GM23338 (cell line): ENCODE data around the gene RUNX3. TPM values are rescaled to one million over a fixed set of nuclear protein-coding genes. Genes with fewer than 3 reads are reported as not detected.

ENCODE experiments used
- ATAC-seq: fragments of 200-7000 bp; cut with Tn5 transposase; 3 replicates; pipeline ENCODE4 v1.9.1; 2020
- DNase-seq: peaks from one replicate; pipeline ENCODE4 v3.0.0-alpha.2; 2015; ENCODE audit warnings: low spot score
- H2AFZ ChIP-seq: fragments of 200-600 bp; sonication (generic); 2 replicates; pipeline ENCODE4 v1.8.0; 2016; ENCODE audit warnings: antibody characterized with exemption, mild to moderate bottlenecking, moderate library complexity
- H3F3A ChIP-seq: fragments of 200-600 bp; sonication (generic); replicated peaks from 2 replicates; pipeline ENCODE4 v1.8.0; 2017; ENCODE audit warnings: antibody characterized with exemption, mixed run types, low read depth
- H3K27ac ChIP-seq: fragments of 200-600 bp; sonication (generic); 2 replicates; pipeline ENCODE4 v1.6.1; 2016; ENCODE audit warnings: low read depth
- H3K27me3 ChIP-seq: fragments of 200-600 bp; sonication (generic); 2 replicates; pipeline ENCODE4 v1.8.0; 2016; ENCODE audit warnings: mild to moderate bottlenecking, mixed run types, moderate library complexity; ENCODE audit not compliant: insufficient read depth
- H3K36me3 ChIP-seq: fragments of 200-600 bp; sonication (generic); 2 replicates; pipeline ENCODE4 v1.8.0; 2016; ENCODE audit warnings: mild to moderate bottlenecking; ENCODE audit not compliant: insufficient read depth
- H3K4me1 ChIP-seq: fragments of 200-600 bp; sonication (generic); 2 replicates; pipeline ENCODE4 v1.8.0; 2016; ENCODE audit warnings: mild to moderate bottlenecking, moderate library complexity; ENCODE audit not compliant: insufficient read depth
- H3K4me2 ChIP-seq: fragments of 200-600 bp; sonication (generic); 2 replicates; pipeline ENCODE4 v1.7.1; 2017; ENCODE audit warnings: mixed run types
- H3K4me3 ChIP-seq: fragments of 200-600 bp; sonication (generic); 2 replicates; pipeline ENCODE4 v1.6.1; 2016; ENCODE audit warnings: mixed run types
- H3K79me2 ChIP-seq: fragments of 200-600 bp; sonication (generic); replicated peaks from 2 replicates; pipeline ENCODE4 v1.8.0; 2017; ENCODE audit warnings: mild to moderate bottlenecking; ENCODE audit not compliant: insufficient read depth
- H3K9me2 ChIP-seq: fragments of 200-600 bp; sonication (generic); 2 replicates; pipeline ENCODE4 v1.8.0; 2017; ENCODE audit not compliant: insufficient read depth
- H4K20me1 ChIP-seq: fragments of 200-600 bp; sonication (generic); replicated peaks from 2 replicates; pipeline ENCODE4 v1.8.0; 2017; ENCODE audit warnings: mild to moderate bottlenecking; ENCODE audit not compliant: insufficient read depth
- H3K27ac Mint-ChIP-seq: 2 replicates; pipeline ENCODE4 v1.8.0; 2020; ENCODE audit warnings: inconsistent platforms, mild to moderate bottlenecking, moderate library complexity, mixed read lengths
- H3K27me3 Mint-ChIP-seq: 3 replicates; pipeline ENCODE4 v1.8.0; 2022; ENCODE audit warnings: low read depth, mild to moderate bottlenecking, moderate library complexity, mixed read lengths, inconsistent platforms; ENCODE audit not compliant: insufficient read depth, poor library complexity
- H3K36me3 Mint-ChIP-seq: 3 replicates; pipeline ENCODE4 v1.8.0; 2021; ENCODE audit warnings: low read depth, mild to moderate bottlenecking, inconsistent platforms, moderate library complexity, mixed read lengths
- H3K4me1 Mint-ChIP-seq: 3 replicates; pipeline ENCODE4 v1.8.0; 2020; ENCODE audit warnings: mild to moderate bottlenecking, inconsistent platforms, mixed read lengths
- H3K4me3 Mint-ChIP-seq: 3 replicates; pipeline ENCODE4 v1.8.0; 2021; ENCODE audit warnings: moderate library complexity, mild to moderate bottlenecking, inconsistent platforms, mixed read lengths
- H3K9me3 Mint-ChIP-seq: 3 replicates; pipeline ENCODE4 v1.8.0; 2020; ENCODE audit warnings: moderate library complexity, mild to moderate bottlenecking, inconsistent platforms, mixed read lengths
- CREB1 ChIP-seq: fragments of 250-450 bp; sonication (Bioruptor Pico); IDR thresholded peaks from 2 replicates; pipeline ENCODE4 v1.5.0; 2020; ENCODE audit warnings: low read depth, mild to moderate bottlenecking, moderate library complexity
- EZH2 ChIP-seq: fragments of 200-600 bp; sonication (generic); IDR thresholded peaks from one replicate; pipeline ENCODE4 v1.8.0; 2017; ENCODE audit warnings: antibody characterized with exemption, mild to moderate bottlenecking, low read depth; ENCODE audit not compliant: unreplicated experiment
- EZH2phosphoT487 ChIP-seq: fragments of 200-600 bp; sonication (generic); IDR thresholded peaks from one replicate; pipeline ENCODE4 v1.8.1; 2018; ENCODE audit warnings: antibody characterized with exemption; ENCODE audit not compliant: unreplicated experiment
- JUNB ChIP-seq: IDR thresholded peaks from one replicate; pipeline ENCODE4 v1.6.1; 2016; ENCODE audit warnings: antibody characterized with exemption; ENCODE audit not compliant: unreplicated experiment
- NANOG ChIP-seq: IDR thresholded peaks from 2 replicates; pipeline ENCODE4 v1.6.1; 2016; ENCODE audit warnings: antibody characterized with exemption, borderline replicate concordance
- POLR2AphosphoS5 ChIP-seq: IDR thresholded peaks from 2 replicates; pipeline ENCODE4 v1.6.1; 2016; ENCODE audit warnings: antibody characterized with exemption, low read depth
- STAT1 ChIP-seq: IDR thresholded peaks from one replicate; pipeline ENCODE4 v1.6.1; 2016; ENCODE audit warnings: antibody characterized with exemption; ENCODE audit not compliant: unreplicated experiment
- ZNF114 ChIP-seq: fragments of 250-450 bp; sonication (Bioruptor Pico); IDR thresholded peaks from 2 replicates; pipeline ENCODE4 v1.5.0; 2020; ENCODE audit warnings: mild to moderate bottlenecking, moderate library complexity
- ZNF331 ChIP-seq: fragments of 250-450 bp; sonication (Bioruptor Pico); IDR thresholded peaks from 2 replicates; pipeline ENCODE4 v1.5.0; 2020; ENCODE audit warnings: low read depth, mild to moderate bottlenecking, moderate library complexity
- polyA plus RNA-seq: library from polyadenylated mRNA; unstranded; fragments of >200 nt; fragmentation: Nextera tagmentation; extraction: Ambion mirVana; gene quantifications from 2 replicates; pipeline ENCODE4 v1.2.1, GENCODE V29; 2016
- total RNA-seq: library from RNA; depleted of rRNA; stranded (reverse); fragments of >200 nt; shearing (Covaris generic); gene quantifications from 2 replicates; pipeline ENCODE4 v1.2.3, GENCODE V29; 2014
- TF ChIP-seq, protein P1 (sequence below): fragments of 250-450 bp; sonication (Bioruptor Pico); IDR thresholded peaks from 2 replicates; pipeline ENCODE4 v1.5.0; 2020; ENCODE audit warnings: mild to moderate bottlenecking, moderate library complexity
- TF ChIP-seq, protein P2 (sequence below): IDR thresholded peaks from one replicate; pipeline ENCODE4 v1.6.1; 2018; ENCODE audit warnings: antibody characterized with exemption; ENCODE audit not compliant: unreplicated experiment
- TF ChIP-seq, protein P3 (sequence below): IDR thresholded peaks from 2 replicates; pipeline ENCODE4 v1.6.1; 2016; ENCODE audit warnings: antibody characterized with exemption
- TF ChIP-seq, protein P4 (sequence below), 2 experiments: fragments of 200-600 bp in 1 of 2; sonication (generic) in 1 of 2; conservative IDR thresholded peaks; 2 replicates each; pipeline versions ENCODE4 v1.5.1 to v1.6.1; 2016 to 2017; ENCODE audit warnings: antibody characterized with exemption in 2 of 2, low read depth in 2 of 2, mild to moderate bottlenecking in 2 of 2, moderate library complexity in 1 of 2

The RUNX3 gene
- total and polyA plus RNA-seq, 2 experiments from 2014 or later: 0.23 to 0.73 TPM

DNA sequence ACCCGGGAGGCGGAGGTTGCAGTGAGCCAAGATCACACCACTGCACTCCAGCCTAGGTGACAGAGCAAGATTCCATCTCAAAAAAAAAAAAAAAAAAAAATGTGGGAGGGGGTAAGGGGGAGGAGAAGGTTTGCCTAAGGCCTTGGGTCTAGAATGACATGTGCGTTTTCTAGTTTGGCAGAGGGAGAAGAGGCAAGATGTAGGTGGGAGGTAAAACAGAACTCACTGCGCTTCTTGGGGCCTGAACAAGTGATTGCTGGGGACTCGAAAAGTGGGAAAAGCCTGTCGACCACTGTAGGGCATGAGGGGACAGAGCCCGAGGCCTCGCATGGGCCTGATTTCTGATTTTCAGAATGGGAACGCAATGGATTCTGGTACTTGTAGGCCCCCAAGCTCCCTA, 19.9 kb downstream of the RUNX3 start:
- ATAC-seq: no peak; the same call in 2 of the 3 replicates
- H2AFZ ChIP-seq: no peak overlapping the region
- DNase-seq: no peak
- no peaks in the 10 kb centered on the region for H3K27me3 ChIP-seq
- Mint-ChIP-seq H3K9me3 (no peaks in the 10 kb centered on the region; the same call in 2 of the 3 replicates), H3K4me3 (no peak overlapping the region), H3K27ac (peak overlapping the region; percentile 81; the same call in 1 of the 2 replicates), H3K36me3 (no peaks in the 10 kb centered on the region; the same call in 2 of the 3 replicates), H3K27me3 (peaks cover 14% of the 10 kb centered on the region), H3K4me1 (peaks cover 16% of the 10 kb centered on the region)
- H3K4me1 ChIP-seq: no peaks in the 10 kb centered on the region
- no peaks in the 10 kb centered on the region for H3F3A ChIP-seq
- H3K9me2 ChIP-seq: no peaks in the 10 kb centered on the region
- no peaks in the 10 kb centered on the region for H3K36me3 ChIP-seq
- no peaks in the 10 kb centered on the region for H3K79me2 ChIP-seq
- no peak overlapping the region for H3K4me3 ChIP-seq
- no peak for TF ChIP-seq ZNF114 (CRISPR knock-in tag)
- TF ChIP-seq EZH2: no peak
- no peak for TF ChIP-seq STAT1
- TF ChIP-seq, protein P1, sequence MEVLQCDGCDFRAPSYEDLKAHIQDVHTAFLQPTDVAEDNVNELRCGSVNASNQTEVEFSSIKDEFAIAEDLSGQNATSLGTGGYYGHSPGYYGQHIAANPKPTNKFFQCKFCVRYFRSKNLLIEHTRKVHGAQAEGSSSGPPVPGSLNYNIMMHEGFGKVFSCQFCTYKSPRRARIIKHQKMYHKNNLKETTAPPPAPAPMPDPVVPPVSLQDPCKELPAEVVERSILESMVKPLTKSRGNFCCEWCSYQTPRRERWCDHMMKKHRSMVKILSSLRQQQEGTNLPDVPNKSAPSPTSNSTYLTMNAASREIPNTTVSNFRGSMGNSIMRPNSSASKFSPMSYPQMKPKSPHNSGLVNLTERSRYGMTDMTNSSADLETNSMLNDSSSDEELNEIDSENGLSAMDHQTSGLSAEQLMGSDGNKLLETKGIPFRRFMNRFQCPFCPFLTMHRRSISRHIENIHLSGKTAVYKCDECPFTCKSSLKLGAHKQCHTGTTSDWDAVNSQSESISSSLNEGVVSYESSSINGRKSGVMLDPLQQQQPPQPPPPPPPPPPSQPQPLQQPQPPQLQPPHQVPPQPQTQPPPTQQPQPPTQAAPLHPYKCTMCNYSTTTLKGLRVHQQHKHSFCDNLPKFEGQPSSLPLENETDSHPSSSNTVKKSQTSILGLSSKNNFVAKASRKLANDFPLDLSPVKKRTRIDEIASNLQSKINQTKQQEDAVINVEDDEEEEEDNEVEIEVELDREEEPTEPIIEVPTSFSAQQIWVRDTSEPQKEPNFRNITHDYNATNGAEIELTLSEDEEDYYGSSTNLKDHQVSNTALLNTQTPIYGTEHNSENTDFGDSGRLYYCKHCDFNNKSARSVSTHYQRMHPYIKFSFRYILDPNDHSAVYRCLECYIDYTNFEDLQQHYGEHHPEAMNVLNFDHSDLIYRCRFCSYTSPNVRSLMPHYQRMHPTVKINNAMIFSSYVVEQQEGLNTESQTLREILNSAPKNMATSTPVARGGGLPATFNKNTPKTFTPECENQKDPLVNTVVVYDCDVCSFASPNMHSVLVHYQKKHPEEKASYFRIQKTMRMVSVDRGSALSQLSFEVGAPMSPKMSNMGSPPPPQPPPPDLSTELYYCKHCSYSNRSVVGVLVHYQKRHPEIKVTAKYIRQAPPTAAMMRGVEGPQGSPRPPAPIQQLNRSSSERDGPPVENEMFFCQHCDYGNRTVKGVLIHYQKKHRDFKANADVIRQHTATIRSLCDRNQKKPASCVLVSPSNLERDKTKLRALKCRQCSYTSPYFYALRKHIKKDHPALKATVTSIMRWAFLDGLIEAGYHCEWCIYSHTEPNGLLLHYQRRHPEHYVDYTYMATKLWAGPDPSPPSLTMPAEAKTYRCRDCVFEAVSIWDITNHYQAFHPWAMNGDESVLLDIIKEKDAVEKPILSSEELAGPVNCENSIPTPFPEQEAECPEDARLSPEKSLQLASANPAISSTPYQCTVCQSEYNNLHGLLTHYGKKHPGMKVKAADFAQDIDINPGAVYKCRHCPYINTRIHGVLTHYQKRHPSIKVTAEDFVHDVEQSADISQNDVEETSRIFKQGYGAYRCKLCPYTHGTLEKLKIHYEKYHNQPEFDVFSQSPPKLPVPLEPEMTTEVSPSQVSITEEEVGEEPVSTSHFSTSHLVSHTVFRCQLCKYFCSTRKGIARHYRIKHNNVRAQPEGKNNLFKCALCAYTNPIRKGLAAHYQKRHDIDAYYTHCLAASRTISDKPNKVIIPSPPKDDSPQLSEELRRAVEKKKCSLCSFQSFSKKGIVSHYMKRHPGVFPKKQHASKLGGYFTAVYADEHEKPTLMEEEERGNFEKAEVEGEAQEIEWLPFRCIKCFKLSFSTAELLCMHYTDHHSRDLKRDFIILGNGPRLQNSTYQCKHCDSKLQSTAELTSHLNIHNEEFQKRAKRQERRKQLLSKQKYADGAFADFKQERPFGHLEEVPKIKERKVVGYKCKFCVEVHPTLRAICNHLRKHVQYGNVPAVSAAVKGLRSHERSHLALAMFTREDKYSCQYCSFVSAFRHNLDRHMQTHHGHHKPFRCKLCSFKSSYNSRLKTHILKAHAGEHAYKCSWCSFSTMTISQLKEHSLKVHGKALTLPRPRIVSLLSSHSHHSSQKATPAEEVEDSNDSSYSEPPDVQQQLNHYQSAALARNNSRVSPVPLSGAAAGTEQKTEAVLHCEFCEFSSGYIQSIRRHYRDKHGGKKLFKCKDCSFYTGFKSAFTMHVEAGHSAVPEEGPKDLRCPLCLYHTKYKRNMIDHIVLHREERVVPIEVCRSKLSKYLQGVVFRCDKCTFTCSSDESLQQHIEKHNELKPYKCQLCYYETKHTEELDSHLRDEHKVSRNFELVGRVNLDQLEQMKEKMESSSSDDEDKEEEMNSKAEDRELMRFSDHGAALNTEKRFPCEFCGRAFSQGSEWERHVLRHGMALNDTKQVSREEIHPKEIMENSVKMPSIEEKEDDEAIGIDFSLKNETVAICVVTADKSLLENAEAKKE: no peak
- TF ChIP-seq, protein P2, sequence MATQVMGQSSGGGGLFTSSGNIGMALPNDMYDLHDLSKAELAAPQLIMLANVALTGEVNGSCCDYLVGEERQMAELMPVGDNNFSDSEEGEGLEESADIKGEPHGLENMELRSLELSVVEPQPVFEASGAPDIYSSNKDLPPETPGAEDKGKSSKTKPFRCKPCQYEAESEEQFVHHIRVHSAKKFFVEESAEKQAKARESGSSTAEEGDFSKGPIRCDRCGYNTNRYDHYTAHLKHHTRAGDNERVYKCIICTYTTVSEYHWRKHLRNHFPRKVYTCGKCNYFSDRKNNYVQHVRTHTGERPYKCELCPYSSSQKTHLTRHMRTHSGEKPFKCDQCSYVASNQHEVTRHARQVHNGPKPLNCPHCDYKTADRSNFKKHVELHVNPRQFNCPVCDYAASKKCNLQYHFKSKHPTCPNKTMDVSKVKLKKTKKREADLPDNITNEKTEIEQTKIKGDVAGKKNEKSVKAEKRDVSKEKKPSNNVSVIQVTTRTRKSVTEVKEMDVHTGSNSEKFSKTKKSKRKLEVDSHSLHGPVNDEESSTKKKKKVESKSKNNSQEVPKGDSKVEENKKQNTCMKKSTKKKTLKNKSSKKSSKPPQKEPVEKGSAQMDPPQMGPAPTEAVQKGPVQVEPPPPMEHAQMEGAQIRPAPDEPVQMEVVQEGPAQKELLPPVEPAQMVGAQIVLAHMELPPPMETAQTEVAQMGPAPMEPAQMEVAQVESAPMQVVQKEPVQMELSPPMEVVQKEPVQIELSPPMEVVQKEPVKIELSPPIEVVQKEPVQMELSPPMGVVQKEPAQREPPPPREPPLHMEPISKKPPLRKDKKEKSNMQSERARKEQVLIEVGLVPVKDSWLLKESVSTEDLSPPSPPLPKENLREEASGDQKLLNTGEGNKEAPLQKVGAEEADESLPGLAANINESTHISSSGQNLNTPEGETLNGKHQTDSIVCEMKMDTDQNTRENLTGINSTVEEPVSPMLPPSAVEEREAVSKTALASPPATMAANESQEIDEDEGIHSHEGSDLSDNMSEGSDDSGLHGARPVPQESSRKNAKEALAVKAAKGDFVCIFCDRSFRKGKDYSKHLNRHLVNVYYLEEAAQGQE: no peak
- TF ChIP-seq EZH2phosphoT487: no peak
- no peak for TF ChIP-seq ZNF331 (CRISPR knock-in tag)
- TF ChIP-seq CREB1 (CRISPR knock-in tag): no peak
- TF ChIP-seq JUNB: no peak
- TF ChIP-seq, protein P3, sequence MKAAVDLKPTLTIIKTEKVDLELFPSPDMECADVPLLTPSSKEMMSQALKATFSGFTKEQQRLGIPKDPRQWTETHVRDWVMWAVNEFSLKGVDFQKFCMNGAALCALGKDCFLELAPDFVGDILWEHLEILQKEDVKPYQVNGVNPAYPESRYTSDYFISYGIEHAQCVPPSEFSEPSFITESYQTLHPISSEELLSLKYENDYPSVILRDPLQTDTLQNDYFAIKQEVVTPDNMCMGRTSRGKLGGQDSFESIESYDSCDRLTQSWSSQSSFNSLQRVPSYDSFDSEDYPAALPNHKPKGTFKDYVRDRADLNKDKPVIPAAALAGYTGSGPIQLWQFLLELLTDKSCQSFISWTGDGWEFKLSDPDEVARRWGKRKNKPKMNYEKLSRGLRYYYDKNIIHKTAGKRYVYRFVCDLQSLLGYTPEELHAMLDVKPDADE: no peak
- TF ChIP-seq, protein P4, sequence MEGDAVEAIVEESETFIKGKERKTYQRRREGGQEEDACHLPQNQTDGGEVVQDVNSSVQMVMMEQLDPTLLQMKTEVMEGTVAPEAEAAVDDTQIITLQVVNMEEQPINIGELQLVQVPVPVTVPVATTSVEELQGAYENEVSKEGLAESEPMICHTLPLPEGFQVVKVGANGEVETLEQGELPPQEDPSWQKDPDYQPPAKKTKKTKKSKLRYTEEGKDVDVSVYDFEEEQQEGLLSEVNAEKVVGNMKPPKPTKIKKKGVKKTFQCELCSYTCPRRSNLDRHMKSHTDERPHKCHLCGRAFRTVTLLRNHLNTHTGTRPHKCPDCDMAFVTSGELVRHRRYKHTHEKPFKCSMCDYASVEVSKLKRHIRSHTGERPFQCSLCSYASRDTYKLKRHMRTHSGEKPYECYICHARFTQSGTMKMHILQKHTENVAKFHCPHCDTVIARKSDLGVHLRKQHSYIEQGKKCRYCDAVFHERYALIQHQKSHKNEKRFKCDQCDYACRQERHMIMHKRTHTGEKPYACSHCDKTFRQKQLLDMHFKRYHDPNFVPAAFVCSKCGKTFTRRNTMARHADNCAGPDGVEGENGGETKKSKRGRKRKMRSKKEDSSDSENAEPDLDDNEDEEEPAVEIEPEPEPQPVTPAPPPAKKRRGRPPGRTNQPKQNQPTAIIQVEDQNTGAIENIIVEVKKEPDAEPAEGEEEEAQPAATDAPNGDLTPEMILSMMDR (conservative IDR thresholded peaks at IDR 0.05; ENCODE audit: low read depth in 2 of 2): no peak
- TF ChIP-seq NANOG: no peak
- TF ChIP-seq POLR2AphosphoS5: no peak
- H4K20me1 ChIP-seq: no peaks in the 10 kb centered on the region
- H3K4me2 ChIP-seq: no peak overlapping the region
- H3K27ac ChIP-seq: no peak overlapping the region
